AG04450 (cell line): ENCODE data around the gene TMEM116. TPM values are rescaled to one million over a fixed set of nuclear protein-coding genes. Genes with fewer than 3 reads are reported as not detected.

Experiments used
- CTCF ChIA-PET: fragments of 300-600, 350-600 bp; formaldehyde crosslinking; extraction: SDS; loops from one replicate; lab custom pipeline; 2022; ENCODE audit warnings: antibody characterized with exemption, inconsistent platforms; lab: Charles Lee
- POLR2A ChIA-PET: fragments of 350-600 bp; formaldehyde crosslinking; extraction: SDS; loops from one replicate; lab custom pipeline; 2021; ENCODE audit warnings: antibody characterized with exemption, inconsistent platforms; lab: Yijun Ruan, JAX
- DNase-seq: peaks from one replicate; pipeline ENCODE4 v3.0.0-alpha.2; 2011; ENCODE audit warnings: low read depth, low spot score
- H3K27ac ChIP-seq: one replicate; pipeline ENCODE4 v1.5.1; 2012; ENCODE audit warnings: low read depth, low read length, control low read depth
- H3K27me3 ChIP-seq: one replicate; pipeline ENCODE4 v1.6.0; 2012; ENCODE audit warnings: low read length; ENCODE audit not compliant: control insufficient read depth, insufficient read depth
- H3K4me3 ChIP-seq: 2 replicates; pipeline ENCODE4 v1.5.1; 2011; ENCODE audit warnings: mild to moderate bottlenecking, low read depth, low read length, control low read depth
- H3K9me3 ChIP-seq: 2 replicates; pipeline ENCODE4 v1.5.1; 2012; ENCODE audit warnings: low read length; ENCODE audit not compliant: control insufficient read depth, insufficient read depth
- CTCF ChIP-seq: IDR thresholded peaks from 2 replicates; pipeline ENCODE4 v1.5.1; 2011; ENCODE audit warnings: low read depth, low read length, control low read depth, inconsistent platforms
- polyA plus RNA-seq: library from polyadenylated mRNA; depleted of rRNA; stranded (reverse); fragments of >200 nt; gene quantifications from 2 replicates; pipeline ENCODE4 v1.2.3, GENCODE V29; 2011

TMEM116 gene
- polyA plus RNA-seq, 1 experiment: 11.1 TPM

GRCh38 chr12:111904446-111904975 is 108.5 kb downstream of the TMEM116 start:
- ChIA-PET CTCF (no interaction called here), POLR2A (interaction anchor here (1.2 kb wide), 1 partner anchor 108 kb away, joined by 5 read pairs; the partner anchor contains the start of gene TMEM116)
- peaks cover 4% of the 10 kb centered on the region; the same call in 1 of the 2 replicates for H3K9me3 ChIP-seq
- DNase-seq: no peak
- no peak overlapping the region for H3K27ac ChIP-seq
- H3K27me3 ChIP-seq: no peaks in the 10 kb centered on the region
- H3K4me3 ChIP-seq: no peak overlapping the region
- TF ChIP-seq CTCF: no peak

- DNase-seq: no peak
- H3K27ac ChIP-seq: no peak overlapping the region
- POLR2A ChIA-PET: no interaction called here
- no peaks in the 10 kb centered on the region for H3K9me3 ChIP-seq
- H3K4me3 ChIP-seq: no peak overlapping the region
- no peak for TF ChIP-seq CTCF
- no peaks in the 10 kb centered on the region for H3K27me3 ChIP-seq
- CTCF ChIA-PET: no interaction called here
Observed at GRCh38 chr12:111901182-111901581, 111.8 kb downstream of the TMEM116 start.

- DNase-seq: no peak
- ChIA-PET POLR2A (no interaction called here), CTCF (no interaction called here)
- Histone ChIP-seq H3K4me3 (no peak overlapping the region), H3K27ac (no peak overlapping the region), H3K27me3 (no peaks in the 10 kb centered on the region), H3K9me3 (no peaks in the 10 kb centered on the region)
- TF ChIP-seq CTCF: no peak
Observed at GRCh38 chr12:111894556-111894955, 118.4 kb downstream of the TMEM116 start.

- H3K4me3 ChIP-seq: no peak overlapping the region
- no peak for TF ChIP-seq CTCF
- H3K27me3 ChIP-seq: no peaks in the 10 kb centered on the region
- POLR2A ChIA-PET: interaction anchor here (0.7 kb wide), 1 partner anchor 146 kb away, joined by 6 read pairs; no protein-coding TSS in a partner anchor
- H3K9me3 ChIP-seq: no peaks in the 10 kb centered on the region
- no peak for DNase-seq
- no peak overlapping the region for H3K27ac ChIP-seq
- CTCF ChIA-PET: interaction anchor here (0.6 kb wide), 1 partner anchor 52 kb away, joined by 7 read pairs; no protein-coding TSS in a partner anchor
Observed at GRCh38 chr12:111893287-111893686, 119.7 kb downstream of the TMEM116 start.

GRCh38 chr12:111887926-111888745 is 124.8 kb downstream of the TMEM116 start:
- H3K27ac ChIP-seq: no peak overlapping the region
- H3K4me3 ChIP-seq: no peak overlapping the region
- no peaks in the 10 kb centered on the region for H3K9me3 ChIP-seq
- POLR2A ChIA-PET: no interaction called here
- no peak for TF ChIP-seq CTCF
- CTCF ChIA-PET: no interaction called here
- no peaks in the 10 kb centered on the region for H3K27me3 ChIP-seq
- DNase-seq: no peak
